HG03066 (cell line): ENCODE results near the gene HBP1.
"Not testable (repeated sequence)": the region's sequence is repeated elsewhere in the genome, so short reads cannot be mapped to it uniquely, and the experiment has no call there.

ENCODE experiments used
- ATAC-seq: cut with Tn5 transposase; IDR thresholded peaks from one replicate; pipeline ENCODE4 v1.9.1; 2021; ENCODE audit warnings: low read depth; ENCODE audit not compliant: unreplicated experiment

HBP1 gene

GRCh38 chr7:107219563-107220244, 50.9 kb downstream of the HBP1 start:
- no peak for ATAC-seq

DNA sequence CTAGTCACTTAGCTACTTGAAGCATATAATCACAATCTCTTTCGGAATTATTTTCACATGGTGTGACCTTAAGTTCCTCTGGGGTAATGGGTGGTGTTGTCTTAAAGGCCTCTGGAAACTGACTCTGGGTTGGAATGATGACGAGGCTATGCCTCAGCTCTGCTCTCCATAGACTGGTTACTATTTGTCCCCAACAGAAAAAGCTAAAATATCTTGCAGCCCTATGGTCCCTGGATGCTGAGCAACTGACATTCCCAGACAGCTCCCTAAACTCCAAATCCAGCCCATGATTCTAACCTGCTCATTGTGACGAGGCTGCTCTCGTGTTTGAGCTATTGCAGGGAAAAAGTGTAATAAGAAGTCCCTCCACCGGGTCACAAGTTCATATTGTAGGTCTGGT, 51.6 kb downstream of the HBP1 start:
- no peak for ATAC-seq

DNA sequence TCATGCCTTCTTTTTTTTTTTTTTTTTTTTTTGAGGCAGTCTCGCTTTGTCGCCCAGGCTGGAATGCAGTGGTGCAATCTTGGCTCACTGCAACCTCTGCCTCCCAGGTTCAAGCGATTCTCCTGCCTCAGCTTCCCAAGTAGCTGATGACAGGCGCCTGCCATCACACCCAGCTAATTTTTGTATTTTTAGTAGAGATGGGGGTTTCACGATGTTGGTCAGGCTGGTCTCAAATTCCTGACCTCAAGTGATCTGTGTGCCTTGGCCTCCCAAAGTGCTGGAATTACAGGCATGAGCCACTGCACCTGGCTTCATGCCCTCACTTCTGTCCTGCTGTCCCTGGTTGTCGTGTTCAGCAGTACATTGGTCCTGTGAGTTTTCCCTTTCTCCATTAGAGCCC, 52.0 kb downstream of the HBP1 start:
- not testable (repeated sequence) for ATAC-seq

GRCh38 chr7:107224374-107225223, 55.8 kb downstream of the HBP1 start:
- ATAC-seq, result no peak

DNA sequence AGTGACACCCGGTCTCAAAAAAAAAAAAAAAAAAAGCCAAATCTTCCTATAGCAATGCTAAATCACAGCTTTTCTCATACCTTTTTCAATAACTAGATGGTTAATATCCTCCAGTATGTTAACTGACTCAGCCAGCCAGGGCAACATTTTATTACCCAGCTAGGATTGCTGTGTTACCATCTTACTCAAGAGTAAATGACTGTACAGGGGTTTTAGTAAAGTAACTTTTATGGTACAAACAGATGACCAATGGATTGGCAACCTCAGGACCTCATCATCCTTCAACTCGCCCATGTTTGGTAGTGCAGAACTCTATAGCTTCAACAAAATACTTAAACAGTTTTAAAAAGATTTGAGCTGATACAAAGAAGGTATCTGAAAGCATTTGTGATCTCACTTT, 59.5 kb downstream of the HBP1 start:
- no peak for ATAC-seq

DNA sequence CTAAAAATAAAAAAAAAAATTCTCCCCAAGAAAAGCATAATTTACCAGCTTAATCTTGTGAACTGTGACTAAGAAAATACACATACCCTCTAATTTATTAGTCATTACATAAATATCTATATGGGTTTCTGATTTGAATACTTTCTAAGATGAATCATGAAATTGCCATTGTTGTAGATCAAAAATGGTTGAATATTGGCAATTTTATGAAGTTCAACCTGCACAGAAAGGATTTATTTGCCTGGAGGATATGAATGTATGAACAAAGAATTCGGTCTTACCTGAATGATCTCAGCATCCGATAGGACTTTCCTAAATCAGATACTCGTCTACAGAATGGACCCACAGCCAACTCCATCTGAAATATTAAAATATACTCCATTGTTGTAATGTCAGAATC, 61.5 kb downstream of the HBP1 start:
- ATAC-seq, result no peak

- no peak for ATAC-seq
Measured at GRCh38 chr7:107232568-107233090, 63.8 kb downstream of the HBP1 start.

DNA sequence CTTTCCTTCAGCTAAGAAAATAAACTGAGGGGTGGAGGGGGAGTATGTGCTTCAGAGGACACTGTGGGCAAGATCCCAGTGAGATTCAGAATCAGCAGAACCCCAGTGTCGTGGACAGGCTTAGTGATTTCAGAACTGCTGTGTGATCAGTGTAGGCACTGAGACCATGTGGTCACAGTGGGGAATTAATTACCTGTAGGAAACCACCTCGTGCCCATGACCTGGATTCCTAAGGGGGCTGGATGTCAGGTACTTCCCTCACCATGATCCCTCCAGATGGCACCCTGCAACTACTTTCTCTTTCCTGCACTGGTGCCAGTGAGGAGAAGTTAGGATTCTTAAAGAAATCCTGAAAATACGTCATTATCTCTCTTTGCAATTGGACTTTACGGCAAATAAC, 64.4 kb downstream of the HBP1 start:
- no peak for ATAC-seq

DNA sequence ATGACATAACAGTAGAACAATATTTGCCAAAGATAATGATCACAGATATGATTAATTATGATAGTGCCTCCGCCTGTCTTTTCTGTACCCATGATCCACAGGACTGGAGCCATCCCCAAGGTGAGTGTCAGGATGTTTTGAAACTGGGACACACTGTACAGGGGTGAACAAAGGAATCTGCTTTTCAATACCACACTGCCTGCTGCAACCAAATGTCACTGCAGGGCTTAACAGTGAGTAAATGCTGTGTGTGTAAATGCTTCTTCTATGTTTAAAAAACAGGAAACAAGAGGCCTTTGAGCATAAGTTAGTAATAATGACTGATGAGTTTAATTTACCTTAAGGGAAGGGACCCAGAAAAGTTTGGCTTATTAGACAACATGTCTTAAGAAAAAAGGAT, 65.2 kb downstream of the HBP1 start:
- ATAC-seq, result no peak

GRCh38 chr7:107234436-107234835, 65.6 kb downstream of the HBP1 start:
- no peak for ATAC-seq

DNA sequence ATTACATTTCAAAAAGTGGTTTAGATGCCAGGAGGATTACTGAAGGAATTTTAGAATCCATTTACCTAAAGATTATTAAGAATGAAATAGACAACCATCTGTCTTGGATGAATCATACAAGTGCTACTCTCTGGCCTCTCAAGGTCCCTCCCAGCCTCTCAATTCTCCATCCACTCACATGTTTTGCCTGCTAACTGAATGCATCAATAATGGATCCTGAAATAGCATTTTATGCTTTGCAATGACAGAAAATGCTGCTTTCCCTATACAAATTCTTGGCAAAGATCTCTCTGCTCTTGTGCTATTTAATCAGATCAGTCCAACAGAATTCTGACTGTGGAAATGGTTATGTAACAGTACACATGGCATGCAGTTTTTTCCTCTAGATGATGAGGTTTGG, 68.1 kb downstream of the HBP1 start:
- ATAC-seq, result no peak

DNA sequence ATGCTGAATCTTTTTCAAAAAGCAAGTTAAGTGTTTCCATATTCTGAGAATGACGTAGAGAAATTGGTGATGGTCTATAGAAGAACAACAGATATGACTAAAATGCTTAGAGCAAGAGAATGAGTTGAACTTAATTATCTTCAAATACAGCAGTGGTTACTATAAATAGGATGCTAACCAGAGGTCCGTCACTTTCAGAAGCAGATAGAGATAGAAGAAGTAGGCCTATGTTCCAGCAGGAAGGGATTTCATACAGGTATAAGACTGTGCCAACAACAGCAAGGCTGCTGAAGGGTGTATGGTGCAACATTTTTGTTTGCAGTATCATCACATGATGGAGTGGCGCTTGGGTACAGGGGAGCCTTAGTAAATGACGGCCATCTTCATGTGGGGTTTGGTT, 68.6 kb downstream of the HBP1 start:
- ATAC-seq, result no peak

DNA sequence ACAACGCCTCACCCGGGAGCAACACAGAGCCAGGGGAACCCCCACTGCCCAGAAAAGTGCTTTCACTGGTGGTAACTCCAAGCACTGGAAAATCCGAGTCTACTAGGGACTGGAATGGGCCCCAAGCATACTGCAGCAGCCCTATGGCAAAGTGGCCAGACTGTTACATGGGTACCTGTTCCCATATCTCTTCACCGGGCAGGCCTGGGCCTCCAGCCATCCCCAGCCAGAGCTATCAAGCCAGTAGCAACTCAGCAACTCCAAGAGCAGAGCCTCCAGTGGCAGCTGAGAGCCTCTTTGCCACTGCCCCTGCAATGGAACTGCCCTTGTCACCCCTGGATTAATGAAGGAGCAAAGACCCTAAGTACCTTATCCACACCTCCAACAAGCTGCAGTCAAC, 73.5 kb downstream of the HBP1 start:
- no peak for ATAC-seq

- no peak for ATAC-seq
Measured at GRCh38 chr7:107244613-107245012, 75.8 kb downstream of the HBP1 start.

DNA sequence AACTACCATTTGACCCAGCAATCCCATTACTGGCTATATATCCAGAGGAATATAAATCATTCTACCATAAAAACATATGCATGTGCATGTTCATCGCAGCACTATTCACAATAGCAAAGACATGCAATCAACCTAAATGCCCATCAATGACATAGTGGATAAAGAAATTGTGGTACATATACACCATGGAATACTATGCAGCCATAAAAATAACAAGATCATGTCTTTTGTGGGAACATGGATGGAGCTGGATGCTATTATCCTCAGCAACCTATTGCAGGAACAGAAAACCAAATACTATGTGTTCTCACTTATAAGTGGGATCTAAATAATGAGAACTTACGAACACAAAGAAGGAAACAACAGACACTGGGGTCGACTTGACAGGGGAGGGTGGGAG, 78.0 kb downstream of the HBP1 start:
- not testable (repeated sequence) for ATAC-seq

DNA sequence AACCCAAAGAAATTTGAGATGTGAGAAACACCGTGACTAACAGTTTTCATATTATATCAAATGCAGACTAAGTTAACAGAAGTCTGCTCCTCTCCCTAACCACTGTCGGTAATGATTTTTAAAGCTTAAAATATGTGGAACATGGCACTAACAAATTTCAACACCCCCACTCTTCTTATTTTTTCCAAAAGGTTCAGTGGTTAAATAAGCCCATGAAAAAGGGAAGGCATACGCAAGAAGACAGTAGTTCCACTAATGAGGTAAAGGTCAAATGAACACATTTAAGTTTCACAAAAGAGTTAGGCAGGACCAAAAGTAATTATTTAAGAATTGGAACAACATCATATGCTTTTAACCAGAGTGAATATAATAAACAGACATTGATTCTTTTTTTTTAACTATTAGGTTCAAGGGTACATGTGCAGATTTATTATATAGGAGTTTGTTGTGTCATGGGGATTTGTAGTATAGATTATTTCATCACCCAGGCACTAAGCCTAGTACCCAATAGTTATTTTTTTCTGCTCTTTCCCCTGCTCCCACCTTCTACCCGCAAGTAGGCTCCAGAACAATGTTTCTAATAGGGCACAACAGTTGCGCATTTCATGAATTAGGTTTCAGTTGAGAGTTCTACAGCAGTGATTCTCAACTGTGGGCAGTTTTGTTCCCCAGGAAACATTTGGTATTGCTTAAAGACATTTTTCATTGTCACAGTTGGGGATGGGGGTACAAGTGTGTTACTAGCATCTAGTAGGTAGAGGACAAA, 79.9 kb downstream of the HBP1 start:
- ATAC-seq, result no peak

DNA sequence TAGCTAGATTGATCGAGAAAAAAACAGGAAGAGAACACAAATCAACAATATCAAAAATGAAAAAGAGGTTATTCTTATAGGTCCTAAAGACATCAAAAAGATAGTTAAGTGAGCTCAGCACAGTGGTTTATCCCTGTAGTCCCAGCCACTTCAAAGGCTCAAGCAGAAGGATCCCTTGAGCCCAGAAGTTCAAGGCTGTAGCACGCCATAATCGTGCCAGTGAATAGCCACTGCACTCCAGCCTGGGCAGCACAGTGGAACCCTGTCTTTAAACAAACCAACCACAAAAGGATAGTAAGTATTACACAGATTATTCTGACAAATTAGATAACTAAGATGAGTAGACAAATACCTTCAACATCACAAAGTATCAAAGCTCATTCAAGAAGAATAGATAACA, 83.2 kb downstream of the HBP1 start:
- ATAC-seq, result no peak
